Measurements from ENCODE around the gene CYP2B6.
"Not testable (repeated sequence)": the region's sequence is repeated elsewhere in the genome, so short reads cannot be mapped to it uniquely, and the experiment has no call there.

The CYP2B6 gene

GRCh38 chr19:40990972-40991381 lies at the start of gene CYP2B6:
Gene CYP2B6 (plus strand): TSS chr19:40991282. CDS start chr19:40991306, 24 bp downstream.
- no peak for DNase-seq

GRCh38 chr19:40941481-40942219 lies 49.4 kb upstream of the CYP2B6 start:
- no peak for DNase-seq

GRCh38 chr19:40945645-40946044 lies 45.4 kb upstream of the CYP2B6 start:
- no peak for DNase-seq

- no peak for DNase-seq
Measured at GRCh38 chr19:40947114-40947513, 44.0 kb upstream of the CYP2B6 start.

GRCh38 chr19:40947573-40947972 lies 43.5 kb upstream of the CYP2B6 start:
- DNase-seq = no peak

GRCh38 chr19:40948580-40949299 lies 42.3 kb upstream of the CYP2B6 start:
- DNase-seq = no peak

GRCh38 chr19:40954573-40954972 lies 36.5 kb upstream of the CYP2B6 start:
- DNase-seq = no peak

GRCh38 chr19:40959338-40959737 lies 31.7 kb upstream of the CYP2B6 start:
- DNase-seq = no peak

GRCh38 chr19:40960062-40960685 lies 30.9 kb upstream of the CYP2B6 start:
- DNase-seq = no peak

- no peak for DNase-seq
Measured at GRCh38 chr19:40960780-40961179, 30.3 kb upstream of the CYP2B6 start.

GRCh38 chr19:40962460-40962961 lies 28.6 kb upstream of the CYP2B6 start:
- no peak for DNase-seq

- not testable (repeated sequence) for DNase-seq
Measured at GRCh38 chr19:40964361-40964760, 26.7 kb upstream of the CYP2B6 start.

GRCh38 chr19:40965351-40965750 lies 25.7 kb upstream of the CYP2B6 start:
- not testable (repeated sequence) for DNase-seq

- not testable (repeated sequence) for DNase-seq
Measured at GRCh38 chr19:40966591-40966990, 24.5 kb upstream of the CYP2B6 start.

- DNase-seq = not testable (repeated sequence)
Measured at GRCh38 chr19:40968065-40968464, 23.0 kb upstream of the CYP2B6 start.

- DNase-seq = not testable (repeated sequence)
Measured at GRCh38 chr19:40969721-40970120, 21.4 kb upstream of the CYP2B6 start.

- DNase-seq = not testable (repeated sequence)
Measured at GRCh38 chr19:40970396-40971345, 20.4 kb upstream of the CYP2B6 start.

GRCh38 chr19:40974633-40975037 lies 16.4 kb upstream of the CYP2B6 start:
- peak; percentile 21 for DNase-seq

- DNase-seq = no peak
Measured at GRCh38 chr19:40976134-40976533, 14.9 kb upstream of the CYP2B6 start.

GRCh38 chr19:40976724-40977123 lies 14.4 kb upstream of the CYP2B6 start:
- DNase-seq = no peak

- DNase-seq = not testable (repeated sequence)
Measured at GRCh38 chr19:40979759-40980158, 11.3 kb upstream of the CYP2B6 start.

- DNase-seq = not testable (repeated sequence)
Measured at GRCh38 chr19:40980743-40981442, 10.2 kb upstream of the CYP2B6 start.
